Fibroblast of lung (primary cell): Measurements from ENCODE around the gene WDR90. TPM values are rescaled to one million over a fixed set of nuclear protein-coding genes. Genes with fewer than 3 reads are reported as not detected.

Experiments
- DNase-seq, 2 donors: peaks; one replicate each; pipeline versions ENCODE4 v3.0.0 to v3.0.0-alpha.2; 2010; ENCODE audit warnings: low read depth in 2 of 2
- H2AFZ ChIP-seq: 2 replicates; pipeline ENCODE4 v1.5.1; 2012; ENCODE audit warnings: low read length, control low read depth, inconsistent platforms
- H3K27ac ChIP-seq: 2 replicates; pipeline ENCODE4 v1.5.1; 2011; ENCODE audit warnings: low read length, control low read depth; ENCODE audit not compliant: insufficient read depth
- H3K27me3 ChIP-seq: 2 replicates; pipeline ENCODE4 v1.5.1; 2011; ENCODE audit warnings: mild to moderate bottlenecking, low read length; ENCODE audit not compliant: control insufficient read depth, insufficient read depth
- H3K36me3 ChIP-seq: 2 replicates; pipeline ENCODE4 v1.5.1; 2011; ENCODE audit warnings: low read length; ENCODE audit not compliant: control insufficient read depth, insufficient read depth
- H3K4me1 ChIP-seq: 2 replicates; pipeline ENCODE4 v1.5.1; 2011; ENCODE audit warnings: low read length; ENCODE audit not compliant: control insufficient read depth, insufficient read depth; ENCODE audit errors: extremely low read depth
- H3K4me2 ChIP-seq: 2 replicates; pipeline ENCODE4 v1.5.1; 2011; ENCODE audit warnings: low read length, control low read depth; ENCODE audit not compliant: insufficient read depth; ENCODE audit errors: extremely low read depth
- H3K4me3 ChIP-seq, 4 experiments: fragments of 200-600 bp in 1 of 4; sonication (generic) in 1 of 4; replicated peaks in 1 of 4; 2 replicates each; pipeline ENCODE4 v1.5.1; 2011 to 2016; ENCODE audit warnings: low read length in 4 of 4, low read depth in 3 of 4, mild to moderate bottlenecking in 3 of 4, control low read depth in 2 of 4, inconsistent platforms in 1 of 4, mixed read lengths in 1 of 4; ENCODE audit not compliant: insufficient read depth in 1 of 4; ENCODE audit errors: control extremely low read depth in 1 of 4
- H3K79me2 ChIP-seq: 2 replicates; pipeline ENCODE4 v1.5.1; 2012; ENCODE audit warnings: mild to moderate bottlenecking, low read length, inconsistent platforms; ENCODE audit not compliant: control insufficient read depth, insufficient read depth
- H3K9ac ChIP-seq: 2 replicates; pipeline ENCODE4 v1.5.1; 2011; ENCODE audit warnings: mild to moderate bottlenecking, low read length, control low read depth; ENCODE audit not compliant: insufficient read depth
- H3K9me3 ChIP-seq: 2 replicates; pipeline ENCODE4 v1.5.1; 2012; ENCODE audit warnings: low read depth, low read length; ENCODE audit not compliant: control insufficient read depth, insufficient read depth
- H4K20me1 ChIP-seq: 2 replicates; pipeline ENCODE4 v1.5.1; 2011; ENCODE audit warnings: low read length; ENCODE audit not compliant: control insufficient read depth, insufficient read depth; ENCODE audit errors: extremely low read depth
- EZH2 ChIP-seq: IDR thresholded peaks from 2 replicates; pipeline ENCODE4 v1.5.1; 2012; ENCODE audit warnings: low read length, control low read depth, mild to moderate bottlenecking; ENCODE audit errors: missing control alignments
- polyA plus RNA-seq, 2 donors: library from polyadenylated mRNA; depleted of rRNA in 1 of 2; stranded (reverse) in 1 of 2; unstranded in 1 of 2; fragments of >200 nt; gene quantifications; 2 replicates each; pipeline ENCODE4 v1.2.1, GENCODE V29; 2011 to 2012; ENCODE audit warnings: missing spikeins in 1 of 2
- total RNA-seq: library from RNA; depleted of rRNA; stranded (reverse); fragments of >200 nt; gene quantifications from 2 replicates; pipeline ENCODE4 v1.2.1, GENCODE V29; 2014
- TF ChIP-seq, protein P1 (sequence below), 2 donors: IDR thresholded peaks in 1 of 2; conservative IDR thresholded peaks in 1 of 2; 1 replicate in 1 of 2; 2 replicates in 1 of 2; pipeline ENCODE4 v1.5.1; 2011 to 2012; ENCODE audit warnings: low read length in 2 of 2, control low read depth in 1 of 2, inconsistent platforms in 1 of 2, low read depth in 1 of 2, mild to moderate bottlenecking in 1 of 2

The WDR90 gene
- total and polyA plus RNA-seq, 2 donors (not counting 1 experiment from before 2014, with no cell fraction given): 2.9 to 4.8 TPM

DNA sequence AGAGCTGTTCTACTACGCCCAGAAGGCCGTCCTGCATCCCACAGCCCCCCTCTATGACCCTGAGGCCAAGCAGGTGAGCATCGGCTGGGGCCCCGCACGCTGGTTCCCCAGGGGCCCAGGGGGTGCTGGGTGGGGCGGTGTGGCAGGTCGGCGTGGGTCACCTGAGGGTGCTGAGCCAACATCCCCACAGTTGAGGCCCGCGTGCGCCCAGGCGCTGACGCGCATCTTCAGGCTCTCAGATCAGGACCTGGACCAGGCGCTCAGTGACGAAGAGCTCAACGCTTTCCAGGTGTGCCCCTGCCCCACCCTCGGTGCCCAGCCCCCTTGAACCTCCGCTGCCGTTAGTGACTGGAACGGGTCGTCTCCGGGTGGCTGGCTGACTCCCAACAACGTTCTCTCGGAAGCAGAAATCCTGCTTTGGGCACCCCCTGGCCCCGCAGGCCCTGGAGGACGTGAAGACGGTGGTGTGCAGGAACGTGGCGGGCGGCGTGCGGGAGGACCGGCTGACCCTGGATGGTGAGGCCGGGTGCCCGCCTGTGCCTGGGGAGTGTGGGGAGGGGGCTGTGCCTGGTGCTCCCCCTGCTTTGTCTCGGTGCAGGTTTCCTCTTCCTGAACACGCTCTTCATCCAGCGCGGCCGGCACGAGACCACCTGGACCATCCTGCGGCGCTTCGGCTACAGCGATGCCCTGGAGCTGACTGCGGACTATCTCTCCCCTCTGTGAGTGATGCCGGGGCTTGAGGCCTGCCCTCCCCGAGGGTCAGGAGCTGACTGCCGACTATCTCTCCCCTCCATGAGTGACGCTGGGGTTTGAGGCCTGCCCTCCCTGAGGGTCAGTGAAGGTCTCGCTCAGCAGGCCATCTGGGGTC, 21.6 kb downstream of the WDR90 start:
- TF ChIP-seq EZH2: no peak
- TF ChIP-seq, protein P1, sequence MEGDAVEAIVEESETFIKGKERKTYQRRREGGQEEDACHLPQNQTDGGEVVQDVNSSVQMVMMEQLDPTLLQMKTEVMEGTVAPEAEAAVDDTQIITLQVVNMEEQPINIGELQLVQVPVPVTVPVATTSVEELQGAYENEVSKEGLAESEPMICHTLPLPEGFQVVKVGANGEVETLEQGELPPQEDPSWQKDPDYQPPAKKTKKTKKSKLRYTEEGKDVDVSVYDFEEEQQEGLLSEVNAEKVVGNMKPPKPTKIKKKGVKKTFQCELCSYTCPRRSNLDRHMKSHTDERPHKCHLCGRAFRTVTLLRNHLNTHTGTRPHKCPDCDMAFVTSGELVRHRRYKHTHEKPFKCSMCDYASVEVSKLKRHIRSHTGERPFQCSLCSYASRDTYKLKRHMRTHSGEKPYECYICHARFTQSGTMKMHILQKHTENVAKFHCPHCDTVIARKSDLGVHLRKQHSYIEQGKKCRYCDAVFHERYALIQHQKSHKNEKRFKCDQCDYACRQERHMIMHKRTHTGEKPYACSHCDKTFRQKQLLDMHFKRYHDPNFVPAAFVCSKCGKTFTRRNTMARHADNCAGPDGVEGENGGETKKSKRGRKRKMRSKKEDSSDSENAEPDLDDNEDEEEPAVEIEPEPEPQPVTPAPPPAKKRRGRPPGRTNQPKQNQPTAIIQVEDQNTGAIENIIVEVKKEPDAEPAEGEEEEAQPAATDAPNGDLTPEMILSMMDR (conservative IDR thresholded peaks at IDR 0.05 in 1 of 2, IDR thresholded peaks at IDR 0.05 in 1 of 2; ENCODE audit: low read depth in 1 of 2, low read length in 2 of 2): no peak
- Histone ChIP-seq H3K4me2 (no peak overlapping the region), H3K27ac (no peak overlapping the region)

GRCh38 chr16:671353-672131, 22.4 kb downstream of the WDR90 start:
- no peak for DNase-seq
- no peak for TF ChIP-seq EZH2
- TF ChIP-seq, protein P1 (conservative IDR thresholded peaks at IDR 0.05 in 1 of 2, IDR thresholded peaks at IDR 0.05 in 1 of 2; ENCODE audit: low read depth in 1 of 2, low read length in 2 of 2): no peak
- no peaks in the 10 kb centered on the region for H4K20me1 ChIP-seq

More for the DNA sequence above, 21.6 kb downstream of the WDR90 start:
- H4K20me1 ChIP-seq: no peaks in the 10 kb centered on the region
- H3K4me1 ChIP-seq: peaks cover 11% of the 10 kb centered on the region
- no peak for DNase-seq
- no peak overlapping the region for H2AFZ ChIP-seq
- H3K27me3 ChIP-seq: no peaks in the 10 kb centered on the region
- peaks cover 23% of the 10 kb centered on the region for H3K79me2 ChIP-seq
- H3K36me3 ChIP-seq: peaks cover 37% of the 10 kb centered on the region
- H3K4me3 ChIP-seq: no peak overlapping the region
- H3K9ac ChIP-seq: no peak overlapping the region
- no peaks in the 10 kb centered on the region for H3K9me3 ChIP-seq

GRCh38 chr16:672371-672770, 23.2 kb downstream of the WDR90 start:
- no peak overlapping the region for H3K4me2 ChIP-seq
- no peak overlapping the region for H3K9ac ChIP-seq
- no peaks in the 10 kb centered on the region for H3K9me3 ChIP-seq
- peaks cover 23% of the 10 kb centered on the region for H3K79me2 ChIP-seq
- H4K20me1 ChIP-seq: no peaks in the 10 kb centered on the region
- peaks cover 37% of the 10 kb centered on the region for H3K36me3 ChIP-seq
- DNase-seq: no peak
- H3K27ac ChIP-seq: no peak overlapping the region
- no peaks in the 10 kb centered on the region for H3K27me3 ChIP-seq
- TF ChIP-seq, protein P1 (conservative IDR thresholded peaks at IDR 0.05 in 1 of 2, IDR thresholded peaks at IDR 0.05 in 1 of 2; ENCODE audit: low read depth in 1 of 2, low read length in 2 of 2): no peak
- TF ChIP-seq EZH2: no peak
- H3K4me3 ChIP-seq: no peak overlapping the region
- H2AFZ ChIP-seq: no peak overlapping the region
- H3K4me1 ChIP-seq: peaks cover 11% of the 10 kb centered on the region

More at GRCh38 chr16:671353-672131, 22.4 kb downstream of the WDR90 start:
- H3K27me3 ChIP-seq: no peaks in the 10 kb centered on the region
- peaks cover 11% of the 10 kb centered on the region for H3K4me1 ChIP-seq
- no peaks in the 10 kb centered on the region for H3K9me3 ChIP-seq
- peaks cover 37% of the 10 kb centered on the region for H3K36me3 ChIP-seq
- H2AFZ ChIP-seq: no peak overlapping the region
- peaks cover 23% of the 10 kb centered on the region for H3K79me2 ChIP-seq
- no peak overlapping the region for H3K9ac ChIP-seq
- H3K27ac ChIP-seq: no peak overlapping the region
- H3K4me2 ChIP-seq: no peak overlapping the region
- no peak overlapping the region for H3K4me3 ChIP-seq
